ENCODE measurements around the gene MYH6.

- TF ChIP-seq POLR2A (IDR thresholded peaks at IDR 0.05) (no peak), CTCF (IDR thresholded peaks at IDR 0.05) (no peak)
Measured at GRCh38 chr14:23411563-23412525, 3.8 kb upstream of the MYH6 start.
